PC-3 (cell line): ENCODE measurements around the gene DIAPH2. TPM values are rescaled to one million over a fixed set of nuclear protein-coding genes. Genes with fewer than 3 reads are reported as not detected.

Source experiments
- ATAC-seq: fragments of 200-7000 bp; cut with Tn5 transposase; 2 replicates; pipeline ENCODE4 v1.9.1; 2020; ENCODE audit warnings: mild to moderate bottlenecking, moderate library complexity
- BruUV-seq: library from RNA; stranded (reverse); fragments of 400-500 nt; replicated peaks from 2 replicates; lab custom pipeline; 2021; lab: Mats Ljungman, UMichigan
- CTCF ChIA-PET: fragments of 300-600 bp; sonication (Branson Sonifier 250); formaldehyde crosslinking; loops from one replicate; lab custom pipeline; 2022; ENCODE audit warnings: antibody characterized with exemption; lab: Charles Lee
- POLR2A ChIA-PET: fragments of 300-600 bp; sonication (Branson Sonifier 250); formaldehyde crosslinking; loops from one replicate; lab custom pipeline; 2022; ENCODE audit warnings: antibody characterized with exemption; ENCODE audit not compliant: unreplicated experiment; lab: Charles Lee
- DNase-seq: peaks from one replicate; pipeline ENCODE4 v3.0.0-alpha.2; 2015
- H2AFZ ChIP-seq: fragments of 300-600 bp; sonication (generic); 2 replicates; pipeline ENCODE4 v1.6.0; 2016; ENCODE audit warnings: antibody characterized with exemption, low read length
- H3F3A ChIP-seq: fragments of 300-600 bp; sonication (generic); one replicate; pipeline ENCODE4 v1.6.0; 2017; ENCODE audit warnings: antibody characterized with exemption, low read length, control low read depth, mild to moderate bottlenecking; ENCODE audit not compliant: unreplicated experiment
- H3K27ac ChIP-seq: fragments of 300-600 bp; sonication (generic); 2 replicates; pipeline ENCODE4 v1.5.1; 2016; ENCODE audit warnings: mild to moderate bottlenecking, low read length
- H3K27me3 ChIP-seq: fragments of 300-600 bp; sonication (generic); 2 replicates; pipeline ENCODE4 v1.6.1; 2016; ENCODE audit warnings: low read length, mixed read lengths
- H3K36me3 ChIP-seq: fragments of 300-600 bp; sonication (generic); 2 replicates; pipeline ENCODE4 v1.6.1; 2016; ENCODE audit warnings: low read depth, mixed run types, low read length, mixed read lengths
- H3K4me1 ChIP-seq: fragments of 300-600 bp; sonication (generic); 2 replicates; pipeline ENCODE4 v1.5.1; 2016; ENCODE audit warnings: low read length; ENCODE audit not compliant: insufficient read depth
- H3K4me2 ChIP-seq: fragments of 300-600 bp; sonication (generic); 2 replicates; pipeline ENCODE4 v1.6.0; 2016; ENCODE audit warnings: low read length
- H3K4me3 ChIP-seq: fragments of 300-600 bp; sonication (generic); 2 replicates; pipeline ENCODE4 v1.5.1; 2016; ENCODE audit warnings: mild to moderate bottlenecking, low read length, mixed read lengths
- H3K79me2 ChIP-seq: fragments of 300-600 bp; sonication (generic); 2 replicates; pipeline ENCODE4 v1.6.1; 2017; ENCODE audit warnings: low read length, mixed read lengths
- H3K9ac ChIP-seq: fragments of 300-600 bp; sonication (generic); 2 replicates; pipeline ENCODE4 v1.6.0; 2016; ENCODE audit warnings: mild to moderate bottlenecking, low read length
- H3K9me2 ChIP-seq: fragments of 300-600 bp; sonication (generic); replicated peaks from 2 replicates; pipeline ENCODE4 v1.6.1; 2016; ENCODE audit warnings: mixed run types, low read length, mixed read lengths
- H3K9me3 ChIP-seq: fragments of 300-600 bp; sonication (generic); 2 replicates; pipeline ENCODE4 v1.6.1; 2016; ENCODE audit warnings: low read length, mixed read lengths
- H4K20me1 ChIP-seq: fragments of 300-600 bp; sonication (generic); 2 replicates; pipeline ENCODE4 v1.6.1; 2016; ENCODE audit warnings: low read length, mixed read lengths
- CTCF ChIP-seq: fragments of 300-600 bp; sonication (generic); conservative IDR thresholded peaks from 2 replicates; pipeline ENCODE4 v1.5.1; 2017; ENCODE audit warnings: antibody characterized with exemption, low read depth, mild to moderate bottlenecking, low read length
- EZH2 ChIP-seq: fragments of 300-600 bp; sonication (generic); IDR thresholded peaks from one replicate; pipeline ENCODE4 v1.6.1; 2017; ENCODE audit warnings: antibody characterized with exemption, mild to moderate bottlenecking, low read length; ENCODE audit not compliant: unreplicated experiment
- EZH2phosphoT487 ChIP-seq: fragments of 300-600 bp; sonication (generic); IDR thresholded peaks from 2 replicates; pipeline ENCODE4 v1.6.1; 2018; ENCODE audit warnings: mild to moderate bottlenecking, antibody characterized with exemption, low read length, borderline replicate concordance
- intact Hi-C: fragments of 100-400 bp; cut with micrococcal nuclease; formaldehyde crosslinking; loops from 2 replicates; pipeline ENCODE4 v1.9.0; 2023
- total RNA-seq: library from RNA; depleted of rRNA; stranded (reverse); fragments of >200 nt; gene quantifications from 2 replicates; pipeline ENCODE4 v1.2.3, GENCODE V29; 2014

DIAPH2 gene
- total RNA-seq, 1 experiment from 2014 or later, result 15.1 TPM

- CTCF ChIA-PET, result no interaction called here
- DNase-seq, result no peak
These were observed 682.5 kb downstream of the DIAPH2 start for GRCh38 chrX:97367125-97367524.

GRCh38 chrX:97369947-97370346 lies 685.3 kb downstream of the DIAPH2 start:
- no peaks in the 10 kb centered on the region for H3K27me3 ChIP-seq
- no peaks in the 10 kb centered on the region for H4K20me1 ChIP-seq
- H2AFZ ChIP-seq, result no peak overlapping the region
- CTCF ChIA-PET, result no interaction called here
- BruUV-seq, result no TSS peak
- no peak for TF ChIP-seq CTCF
- no peak for TF ChIP-seq EZH2
- no peak for TF ChIP-seq EZH2phosphoT487
- no peaks in the 10 kb centered on the region for H3K4me1 ChIP-seq
- no peaks in the 10 kb centered on the region for H3F3A ChIP-seq
- H3K4me3 ChIP-seq, result no peak overlapping the region
- H3K27ac ChIP-seq, result no peak overlapping the region
- intact Hi-C loops, result no loop called here
- no peak overlapping the region for H3K9ac ChIP-seq
- no peaks in the 10 kb centered on the region for H3K9me3 ChIP-seq
- no peaks in the 10 kb centered on the region for H3K9me2 ChIP-seq
- DNase-seq (no peak), ATAC-seq (no peak)
- H3K4me2 ChIP-seq, result no peak overlapping the region
- H3K36me3 ChIP-seq, result no peaks in the 10 kb centered on the region
- no peaks in the 10 kb centered on the region for H3K79me2 ChIP-seq
- POLR2A ChIA-PET, result no interaction called here

More at GRCh38 chrX:97367125-97367524, 682.5 kb downstream of the DIAPH2 start:
- Histone ChIP-seq H3K27me3 (no peaks in the 10 kb centered on the region), H3K9ac (no peak overlapping the region), H3K9me2 (no peaks in the 10 kb centered on the region), H3K79me2 (no peaks in the 10 kb centered on the region), H2AFZ (no peak overlapping the region), H3K4me1 (no peaks in the 10 kb centered on the region), H3K4me2 (no peak overlapping the region), H3K4me3 (no peak overlapping the region), H4K20me1 (no peaks in the 10 kb centered on the region), H3K27ac (no peak overlapping the region), H3F3A (no peaks in the 10 kb centered on the region), H3K36me3 (no peaks in the 10 kb centered on the region), H3K9me3 (no peaks in the 10 kb centered on the region)
- ATAC-seq, result no peak
- TF ChIP-seq CTCF, result no peak
- no peak for TF ChIP-seq EZH2
- no peak for TF ChIP-seq EZH2phosphoT487
- no TSS peak for BruUV-seq
- POLR2A ChIA-PET, result no interaction called here
- intact Hi-C loops, result no loop called here

GRCh38 chrX:97372001-97372766 lies 687.5 kb downstream of the DIAPH2 start:
- Histone ChIP-seq H3K36me3 (no peaks in the 10 kb centered on the region), H3K27ac (no peak overlapping the region), H3K79me2 (no peaks in the 10 kb centered on the region), H2AFZ (no peak overlapping the region), H3K9ac (no peak overlapping the region), H3F3A (no peaks in the 10 kb centered on the region), H3K9me2 (no peaks in the 10 kb centered on the region), H3K9me3 (no peaks in the 10 kb centered on the region), H3K27me3 (no peaks in the 10 kb centered on the region), H3K4me1 (no peaks in the 10 kb centered on the region), H3K4me2 (no peak overlapping the region), H3K4me3 (no peak overlapping the region), H4K20me1 (no peaks in the 10 kb centered on the region)
- CTCF ChIA-PET, result no interaction called here
- no TSS peak for BruUV-seq
- DNase-seq (no peak), ATAC-seq (no peak)
- intact Hi-C loops, result no loop called here
- TF ChIP-seq EZH2phosphoT487 (no peak), EZH2 (no peak), CTCF (no peak)
- POLR2A ChIA-PET, result no interaction called here
